ENCODE results near the gene CEP350.

The CEP350 gene, protein sequence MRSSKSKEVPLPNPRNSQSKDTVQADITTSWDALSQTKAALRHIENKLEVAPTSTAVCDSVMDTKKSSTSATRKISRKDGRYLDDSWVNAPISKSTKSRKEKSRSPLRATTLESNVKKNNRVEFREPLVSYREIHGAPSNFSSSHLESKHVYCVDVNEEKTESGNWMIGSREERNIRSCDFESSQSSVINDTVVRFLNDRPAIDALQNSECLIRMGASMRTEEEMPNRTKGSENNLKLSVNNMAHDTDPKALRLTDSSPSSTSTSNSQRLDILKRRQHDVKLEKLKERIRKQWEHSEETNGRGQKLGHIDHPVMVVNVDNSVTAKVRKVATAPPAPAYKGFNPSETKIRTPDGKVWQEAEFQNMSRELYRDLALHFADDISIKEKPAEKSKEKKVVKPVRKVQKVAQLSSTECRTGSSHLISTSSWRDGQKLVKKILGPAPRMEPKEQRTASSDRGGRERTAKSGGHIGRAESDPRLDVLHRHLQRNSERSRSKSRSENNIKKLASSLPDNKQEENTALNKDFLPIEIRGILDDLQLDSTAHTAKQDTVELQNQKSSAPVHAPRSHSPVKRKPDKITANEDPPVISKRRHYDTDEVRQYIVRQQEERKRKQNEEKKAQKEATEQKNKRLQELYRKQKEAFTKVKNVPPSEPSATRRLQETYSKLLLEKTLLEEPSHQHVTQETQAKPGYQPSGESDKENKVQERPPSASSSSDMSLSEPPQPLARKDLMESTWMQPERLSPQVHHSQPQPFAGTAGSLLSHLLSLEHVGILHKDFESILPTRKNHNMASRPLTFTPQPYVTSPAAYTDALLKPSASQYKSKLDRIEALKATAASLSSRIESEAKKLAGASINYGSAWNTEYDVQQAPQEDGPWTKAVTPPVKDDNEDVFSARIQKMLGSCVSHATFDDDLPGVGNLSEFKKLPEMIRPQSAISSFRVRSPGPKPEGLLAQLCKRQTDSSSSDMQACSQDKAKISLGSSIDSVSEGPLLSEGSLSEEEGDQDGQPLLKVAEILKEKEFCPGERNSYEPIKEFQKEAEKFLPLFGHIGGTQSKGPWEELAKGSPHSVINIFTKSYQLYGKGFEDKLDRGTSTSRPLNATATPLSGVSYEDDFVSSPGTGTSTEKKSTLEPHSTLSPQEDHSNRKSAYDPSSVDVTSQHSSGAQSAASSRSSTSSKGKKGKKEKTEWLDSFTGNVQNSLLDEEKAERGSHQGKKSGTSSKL (N-terminal part only)

GRCh38 chr1:179954493-179955286 lies at the start of gene CEP350:
TSS of gene CEP350 (plus strand) at chr1:179954810. CDS start at chr1:179986182, 31,372 bp downstream.
- DNase-seq (ENCODE audit: low read depth in 2 of 2, low spot score in 1 of 2), result peak; percentile 91 to 95

GRCh38 chr1:179910934-179911333 lies 43.7 kb upstream of the CEP350 start:
- no peak for DNase-seq (ENCODE audit: low read depth in 2 of 2, low spot score in 1 of 2)

- no peak for DNase-seq (ENCODE audit: low read depth in 2 of 2, low spot score in 1 of 2)
These were observed 42.8 kb upstream of the CEP350 start for GRCh38 chr1:179911812-179912211.

DNA sequence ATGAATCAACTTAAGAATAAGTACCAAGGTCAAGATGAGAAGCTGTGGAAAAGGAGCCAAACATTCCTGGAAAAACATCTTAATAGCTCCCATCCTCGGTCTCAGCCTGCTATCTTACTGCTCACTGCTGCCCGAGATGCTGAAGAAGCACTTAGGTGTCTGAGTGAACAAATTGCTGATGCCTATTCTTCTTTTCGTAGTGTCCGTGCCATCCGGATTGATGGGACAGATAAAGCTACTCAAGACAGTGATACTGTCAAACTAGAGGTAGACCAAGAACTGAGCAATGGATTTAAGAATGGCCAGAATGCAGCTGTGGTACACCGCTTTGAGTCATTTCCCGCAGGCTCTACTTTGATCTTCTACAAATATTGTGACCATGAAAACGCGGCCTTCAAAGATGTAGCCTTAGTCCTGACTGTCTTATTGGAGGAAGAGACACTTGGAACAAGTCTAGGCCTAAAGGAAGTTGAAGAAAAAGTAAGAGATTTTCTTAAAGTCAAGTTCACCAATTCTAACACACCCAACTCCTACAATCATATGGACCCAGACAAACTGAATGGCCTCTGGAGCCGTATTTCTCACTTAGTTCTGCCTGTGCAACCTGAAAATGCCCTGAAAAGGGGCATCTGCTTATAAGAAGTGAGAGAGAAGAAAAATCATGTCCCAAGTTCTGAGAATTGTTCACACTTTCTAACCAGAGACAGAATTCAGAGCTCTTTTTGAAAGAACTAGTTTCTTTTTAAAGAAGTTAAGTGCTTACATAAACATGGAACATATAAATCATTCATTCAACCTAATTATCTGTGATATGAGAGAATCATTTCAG lies 36.8 kb upstream of the CEP350 start:
- no peak for DNase-seq (ENCODE audit: low read depth in 2 of 2, low spot score in 1 of 2)

GRCh38 chr1:179921472-179921871 lies 33.1 kb upstream of the CEP350 start:
- no peak for DNase-seq (ENCODE audit: low read depth in 2 of 2, low spot score in 1 of 2)

DNA sequence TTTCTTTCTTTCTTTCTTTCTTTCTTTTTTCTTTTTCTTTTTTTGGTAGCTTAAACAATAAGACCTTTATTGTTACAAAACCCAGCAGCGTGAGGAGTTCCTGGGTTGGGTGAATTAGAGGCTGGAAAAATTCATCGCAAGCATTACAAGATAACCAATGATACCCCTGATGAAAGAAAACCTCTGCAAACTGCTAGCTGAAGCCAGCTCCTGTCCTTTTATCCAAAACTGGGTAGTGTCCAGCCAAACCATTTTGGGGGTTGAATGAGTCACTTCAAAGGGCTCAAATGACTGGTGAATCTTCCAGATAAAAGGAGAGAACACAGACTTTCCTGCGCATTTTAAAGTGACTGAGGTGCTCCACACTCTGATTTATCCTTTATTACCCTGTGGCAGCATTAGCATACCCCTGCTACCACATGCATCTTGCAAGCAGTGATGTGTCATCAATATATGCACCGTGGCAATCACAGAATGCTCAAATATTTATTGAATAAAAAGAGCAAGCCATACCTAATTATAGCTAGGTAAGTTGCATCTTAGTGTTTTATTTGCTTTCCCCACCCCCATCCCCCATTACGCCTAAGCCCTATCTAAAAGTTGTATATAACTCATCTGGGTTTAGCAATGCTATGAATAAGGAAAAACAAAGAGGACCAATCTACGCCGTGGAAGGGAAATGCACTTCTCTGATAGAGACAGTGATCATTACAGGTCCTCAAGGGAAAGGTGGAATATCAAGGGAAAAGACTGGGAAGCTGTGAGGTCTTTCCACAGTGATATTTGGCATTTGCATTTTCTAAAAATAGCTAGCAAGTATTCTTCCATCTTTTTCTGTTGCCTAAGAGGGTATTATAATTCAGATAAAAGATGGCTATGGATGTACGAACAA lies 32.4 kb upstream of the CEP350 start:
- no peak for DNase-seq (ENCODE audit: low read depth in 2 of 2, low spot score in 1 of 2)

DNA sequence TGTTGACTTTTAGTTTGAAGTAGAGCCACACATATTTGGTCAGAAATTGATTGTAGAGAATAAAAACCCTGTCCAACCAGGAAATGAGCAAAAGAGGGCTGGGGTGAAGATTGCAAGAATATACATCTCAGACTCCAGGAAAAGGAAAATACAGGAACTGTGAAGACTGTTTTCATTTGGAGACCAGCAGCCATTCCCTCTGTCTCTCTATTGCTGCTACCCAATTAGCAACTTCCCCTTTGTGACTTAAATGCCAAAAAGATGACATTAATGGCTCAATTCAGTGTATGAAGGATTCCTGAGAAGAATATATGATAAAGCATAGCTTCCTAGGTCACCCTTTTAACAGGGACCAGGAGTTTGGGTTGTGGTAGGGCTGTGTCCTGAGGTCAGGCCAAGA lies 31.6 kb upstream of the CEP350 start:
- DNase-seq (ENCODE audit: low read depth in 2 of 2, low spot score in 1 of 2), result no peak

DNA sequence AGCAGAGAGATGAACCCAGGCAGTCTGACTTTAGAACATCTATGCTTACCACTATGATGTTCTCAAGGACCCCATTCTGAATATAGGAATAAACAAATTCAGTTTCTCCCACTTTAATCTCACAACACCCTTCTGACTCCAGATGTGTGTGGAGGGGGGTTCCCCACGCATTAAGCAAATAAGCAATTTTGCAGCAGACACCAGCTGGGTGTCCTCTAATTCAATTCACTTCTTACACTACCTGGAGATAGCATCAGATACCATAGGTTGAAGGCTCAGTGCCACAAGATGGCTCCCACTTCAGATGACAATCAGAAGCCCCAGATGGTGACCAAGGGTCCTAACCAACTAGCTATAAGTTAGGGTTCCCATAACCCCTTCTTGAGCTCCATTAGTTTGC lies 30.3 kb upstream of the CEP350 start:
- no peak for DNase-seq (ENCODE audit: low read depth in 2 of 2, low spot score in 1 of 2)

DNA sequence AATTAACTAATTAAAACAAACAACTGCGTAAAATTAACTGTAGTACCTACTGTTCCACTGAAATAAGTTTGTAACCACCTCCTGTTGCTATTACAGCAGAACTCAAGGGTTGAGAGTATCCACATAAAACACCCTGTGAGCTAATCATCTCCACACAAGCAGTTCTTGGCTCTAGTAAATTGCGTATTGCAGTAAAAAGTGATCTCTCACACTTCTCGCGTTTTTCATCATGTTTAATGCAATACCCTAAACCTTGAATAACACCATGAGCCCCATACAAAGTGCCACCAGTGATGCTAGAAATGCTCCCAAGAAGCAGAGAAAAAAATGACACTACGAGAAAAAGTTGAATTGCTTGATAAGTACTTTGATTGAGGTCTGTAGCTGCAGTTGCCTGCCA lies 29.3 kb upstream of the CEP350 start:
- no peak for DNase-seq (ENCODE audit: low read depth in 2 of 2, low spot score in 1 of 2)

DNA sequence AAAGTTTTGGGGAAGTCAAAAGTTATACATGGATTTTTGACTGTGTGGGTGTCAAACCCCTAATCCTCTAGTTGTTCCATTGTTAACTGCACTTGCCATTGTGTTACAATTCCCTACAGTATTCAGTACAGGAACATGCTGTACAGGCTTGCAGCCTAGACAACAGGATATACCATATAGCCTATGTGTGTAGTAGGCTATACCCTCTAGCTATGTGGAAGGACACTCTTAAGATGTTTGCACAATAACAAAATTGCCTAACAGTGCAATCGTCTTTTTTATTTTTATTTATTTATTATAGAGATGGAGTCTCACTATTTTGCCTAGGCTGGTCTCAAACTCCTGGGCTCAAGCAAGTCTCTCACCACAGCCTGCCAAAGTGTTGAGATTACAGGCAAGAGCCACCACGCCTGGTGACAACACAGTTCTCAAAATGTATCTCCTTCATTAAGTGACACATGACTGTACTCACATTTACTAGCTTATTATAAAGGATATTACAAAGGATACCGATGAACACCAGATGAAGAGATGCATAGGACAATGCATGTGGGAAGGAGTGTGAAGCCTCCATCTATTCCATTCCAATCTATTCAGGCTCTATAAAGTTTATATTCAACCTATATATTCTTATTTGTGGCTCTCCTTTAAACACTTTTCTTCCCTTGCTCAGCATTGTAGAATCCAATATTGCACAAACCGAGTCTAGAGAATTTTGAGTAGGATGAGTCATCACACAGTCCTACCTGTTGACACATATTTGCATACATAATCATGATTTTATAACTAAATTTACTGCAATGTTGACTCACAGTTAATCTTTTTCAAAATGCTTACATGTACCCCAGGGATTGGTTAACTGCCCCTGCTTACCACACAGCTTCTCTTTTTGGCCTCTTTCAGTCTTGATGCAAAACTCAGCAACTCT lies 28.4 kb upstream of the CEP350 start:
- DNase-seq (ENCODE audit: low read depth in 2 of 2, low spot score in 1 of 2), result no peak

DNA sequence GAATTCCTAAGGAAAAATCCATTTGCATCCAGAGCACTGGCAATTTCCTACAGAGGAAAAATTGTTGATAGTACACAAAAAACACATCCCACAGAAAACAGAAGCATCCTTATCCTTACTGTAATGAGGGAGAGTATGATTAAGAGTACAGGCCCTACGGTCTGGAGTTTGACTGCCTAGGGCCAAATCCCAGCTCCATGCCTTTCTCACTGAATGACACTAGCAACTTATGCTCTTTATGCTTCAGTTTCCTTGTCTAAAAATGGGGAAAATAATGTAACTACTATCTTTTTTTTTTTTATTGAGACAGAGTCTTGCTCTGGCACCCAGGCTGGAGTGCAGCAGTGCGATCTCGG lies 27.8 kb upstream of the CEP350 start:
- no peak for DNase-seq (ENCODE audit: low read depth in 2 of 2, low spot score in 1 of 2)

DNA sequence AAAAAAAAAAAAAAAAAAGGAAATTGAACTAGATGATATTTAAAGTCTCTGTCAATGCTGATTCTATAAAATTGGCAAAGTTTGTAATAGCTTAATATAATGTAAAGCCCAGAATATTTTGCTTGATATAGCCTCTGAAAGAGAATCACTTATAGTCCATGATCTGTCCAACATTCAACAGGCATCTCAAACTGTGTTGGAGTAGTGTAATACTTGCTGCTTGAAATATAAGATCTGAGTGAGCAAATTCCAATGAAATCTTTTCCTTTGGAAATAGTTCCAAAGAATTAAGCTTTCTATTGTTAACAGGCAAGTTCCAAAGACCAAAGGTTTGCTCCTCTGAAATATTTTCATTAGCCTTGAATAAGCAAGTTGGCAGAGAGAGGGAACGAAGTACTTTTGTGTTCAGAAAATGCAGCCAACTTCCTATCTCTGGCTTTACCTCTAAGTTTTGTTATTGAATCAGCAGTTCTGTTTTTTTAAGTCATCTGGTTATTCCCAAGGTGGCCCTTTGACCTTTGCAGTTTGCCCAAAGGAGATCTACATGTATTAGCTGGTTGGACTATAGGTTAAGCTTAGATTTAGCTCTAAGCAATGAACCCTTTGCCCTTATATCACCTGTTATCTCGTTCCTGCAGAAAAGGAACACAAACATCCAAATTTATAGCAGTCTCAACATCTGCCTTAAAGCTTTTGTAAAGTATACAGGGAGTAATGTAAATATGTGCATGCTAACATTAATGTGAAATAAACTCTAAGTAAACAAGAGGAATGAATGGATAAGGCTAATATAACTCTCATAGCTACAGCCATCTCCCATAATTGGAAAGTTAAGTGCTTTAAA lies 24.4 kb upstream of the CEP350 start:
- no peak for DNase-seq (ENCODE audit: low read depth in 2 of 2, low spot score in 1 of 2)

DNA sequence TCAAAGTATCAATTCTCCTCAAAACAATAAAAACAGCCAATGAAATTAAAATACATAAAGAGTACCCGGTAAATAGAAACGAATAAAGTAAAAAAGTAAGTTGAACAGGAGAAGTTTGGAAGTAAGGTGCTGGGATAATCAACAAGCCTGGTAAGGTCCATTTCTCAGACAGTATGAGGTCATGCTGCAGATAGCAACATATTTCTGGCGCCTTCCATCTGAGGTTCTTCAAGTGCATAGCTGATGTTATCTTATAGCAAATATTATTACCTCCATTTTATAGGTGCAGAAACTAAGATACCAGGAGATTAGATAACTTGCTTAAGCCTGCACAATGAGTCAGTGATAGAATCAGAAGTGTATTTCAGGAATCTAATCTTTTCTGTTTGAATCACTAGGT lies 23.7 kb upstream of the CEP350 start:
- DNase-seq (ENCODE audit: low read depth in 2 of 2, low spot score in 1 of 2), result no peak

GRCh38 chr1:179933219-179933618 lies 21.4 kb upstream of the CEP350 start:
- DNase-seq (ENCODE audit: low read depth in 2 of 2, low spot score in 1 of 2), result no peak

GRCh38 chr1:179935909-179936496 lies 18.6 kb upstream of the CEP350 start:
- DNase-seq (ENCODE audit: low read depth in 2 of 2, low spot score in 1 of 2), result no peak

DNA sequence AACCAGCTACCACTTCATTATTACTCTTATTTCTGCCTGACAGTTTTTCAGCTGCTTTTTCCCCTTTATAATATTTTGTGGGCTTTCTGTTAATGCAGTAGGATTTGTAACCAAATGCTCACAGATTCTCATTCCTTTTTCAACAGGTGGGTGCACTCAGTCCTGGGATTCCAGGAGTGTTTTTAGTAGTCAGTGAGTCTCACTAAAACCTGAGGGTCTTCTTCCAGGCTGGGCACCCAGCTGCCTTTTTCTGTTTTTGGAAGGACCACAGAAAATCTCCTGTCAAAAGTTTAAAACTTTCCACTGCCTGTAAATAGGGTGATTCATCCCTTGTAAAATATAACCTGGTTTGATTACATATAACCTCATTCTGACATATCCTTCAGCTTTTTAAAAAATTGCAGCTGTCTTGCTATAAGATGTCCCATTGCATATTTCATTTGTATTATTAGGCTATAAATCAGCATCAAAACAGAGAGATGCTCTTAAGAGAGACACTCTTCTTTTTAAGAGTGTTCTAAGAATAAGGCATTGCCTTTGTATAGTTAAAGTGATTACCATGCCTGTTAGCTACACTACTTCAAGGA lies 16.8 kb upstream of the CEP350 start:
- no peak for DNase-seq (ENCODE audit: low read depth in 2 of 2, low spot score in 1 of 2)
